HepG2 (cell line): ENCODE measurements around the gene GNB3. TPM values are rescaled to one million over a fixed set of nuclear protein-coding genes. Genes with fewer than 3 reads are reported as not detected.

Experiments
- ARHGAP35 ChIP-seq: sonication (generic); formaldehyde crosslinking; IDR thresholded peaks from 2 replicates; pipeline ENCODE4 v1.9.0; 2022; ENCODE audit warnings: mild to moderate bottlenecking, inconsistent platforms, moderate library complexity, missing genetic modification reagents, borderline replicate concordance
- ETV6 ChIP-seq: sonication (generic); formaldehyde crosslinking; conservative IDR thresholded peaks from 2 replicates; pipeline ENCODE4 v1.4.0; 2020; ENCODE audit warnings: missing genetic modification reagents
- GABPA ChIP-seq, 2 experiments: IDR thresholded peaks; 2 replicates each; pipeline ENCODE4 v1.6.1; 2011 to 2016; ENCODE audit warnings: low read depth in 2 of 2, low read length in 1 of 2, missing biosample characterization in 1 of 2, missing genetic modification characterization in 1 of 2
- NAIF1 ChIP-seq: sonication (generic); formaldehyde crosslinking; IDR thresholded peaks from 2 replicates; pipeline ENCODE4 v1.5.0; 2020; ENCODE audit warnings: mild to moderate bottlenecking, missing genetic modification reagents, borderline replicate concordance
- NR3C1 ChIP-seq: sonication (generic); formaldehyde crosslinking; IDR thresholded peaks from 2 replicates; pipeline ENCODE4 v1.4.0; 2020; ENCODE audit warnings: missing genetic modification reagents
- POLR2G ChIP-seq: fragments of 200-400 bp; formaldehyde crosslinking; IDR thresholded peaks from 2 replicates; pipeline ENCODE4 v1.6.1; 2018; ENCODE audit warnings: mild to moderate bottlenecking, low read depth, low read length, moderate library complexity
- RBFOX2 ChIP-seq: fragments of 200-400 bp; formaldehyde crosslinking; IDR thresholded peaks from 2 replicates; pipeline ENCODE4 v1.6.1; 2017; ENCODE audit warnings: low read depth, mild to moderate bottlenecking, low read length
- RXRA ChIP-seq: sonication (generic); formaldehyde crosslinking; IDR thresholded peaks from 2 replicates; pipeline ENCODE4 v1.5.1; 2020; ENCODE audit warnings: missing genetic modification reagents
- SCMH1 ChIP-seq: sonication (generic); formaldehyde crosslinking; IDR thresholded peaks from 2 replicates; pipeline ENCODE4 v1.9.0; 2021; ENCODE audit warnings: missing genetic modification reagents, mild to moderate bottlenecking, borderline replicate concordance
- SMAD3 ChIP-seq: sonication (generic); formaldehyde crosslinking; IDR thresholded peaks from 2 replicates; pipeline ENCODE4 v1.4.0; 2020; ENCODE audit warnings: missing genetic modification reagents
- SOX5 ChIP-seq: IDR thresholded peaks from 2 replicates; pipeline ENCODE4 v1.6.1; 2016; ENCODE audit warnings: borderline replicate concordance
- SYNCRIP ChIP-seq: fragments of 200-400 bp; formaldehyde crosslinking; IDR thresholded peaks from 2 replicates; pipeline ENCODE4 v1.6.1; 2018; ENCODE audit warnings: mild to moderate bottlenecking, low read depth, low read length; ENCODE audit not compliant: insufficient read depth
- ZNF124 ChIP-seq: sonication (generic); formaldehyde crosslinking; IDR thresholded peaks from 2 replicates; pipeline ENCODE4 v1.4.0; 2020; ENCODE audit warnings: missing genetic modification reagents
- ZNF232 ChIP-seq: sonication (generic); formaldehyde crosslinking; IDR thresholded peaks from 2 replicates; pipeline ENCODE4 v1.4.0; 2020; ENCODE audit warnings: missing genetic modification reagents, borderline replicate concordance
- ZNF264 ChIP-seq: sonication (generic); formaldehyde crosslinking; IDR thresholded peaks from 2 replicates; pipeline ENCODE4 v1.4.0; 2020; ENCODE audit warnings: missing genetic modification reagents
- ZNF556 ChIP-seq: sonication (generic); formaldehyde crosslinking; IDR thresholded peaks from 2 replicates; pipeline ENCODE4 v1.4.0; 2020; ENCODE audit warnings: mild to moderate bottlenecking, missing genetic modification reagents, borderline replicate concordance
- ZNF883 ChIP-seq: sonication (generic); formaldehyde crosslinking; IDR thresholded peaks from 2 replicates; pipeline ENCODE4 v1.5.1; 2020; ENCODE audit warnings: mild to moderate bottlenecking, missing genetic modification reagents; ENCODE audit errors: not compliant biosample characterization
- ZNF891 ChIP-seq: sonication (generic); formaldehyde crosslinking; IDR thresholded peaks from 2 replicates; pipeline ENCODE4 v1.5.0; 2020; ENCODE audit warnings: mild to moderate bottlenecking, missing genetic modification reagents
- polyA plus RNA-seq, 8 experiments: library from polyadenylated mRNA; depleted of rRNA in 3 of 8; stranded (reverse) in 7 of 8; unstranded in 1 of 8; fragments of >200 nt; fragmentation: Illumina TruSeq in 4 of 8; extraction: Trizol in 4 of 8; gene quantifications; 2 replicates each; pipeline versions ENCODE4 v1.2.1 to v1.2.3, GENCODE V29; 2011 to 2016; ENCODE audit warnings: low read depth in 4 of 8, missing spikeins in 1 of 8, mixed read lengths in 1 of 8; ENCODE audit not compliant: insufficient read depth in 1 of 8
- total RNA-seq, 5 experiments: library from RNA; depleted of rRNA; stranded (reverse); fragments of >200 nt; fragmentation: Illumina TruSeq; extraction: Trizol; gene quantifications; 2 replicates each; pipeline ENCODE4 v1.2.3, GENCODE V29; 2016; ENCODE audit warnings: low read depth in 1 of 5
- TF ChIP-seq, protein P1 (sequence below): sonication (generic); formaldehyde crosslinking; IDR thresholded peaks from 2 replicates; pipeline ENCODE4 v1.4.0; 2020; ENCODE audit warnings: missing genetic modification reagents, borderline replicate concordance
- TF ChIP-seq, protein P2 (sequence below): sonication (generic); formaldehyde crosslinking; IDR thresholded peaks from 2 replicates; pipeline ENCODE4 v1.5.1; 2020; ENCODE audit warnings: mild to moderate bottlenecking, missing genetic modification reagents, moderate library complexity

Gene GNB3
- total and polyA plus RNA-seq, 2 of the 13 experiments (the other 11 are each of a cell fraction or from before 2014, with no cell fraction given) = 1.3 to 3.6 TPM

DNA sequence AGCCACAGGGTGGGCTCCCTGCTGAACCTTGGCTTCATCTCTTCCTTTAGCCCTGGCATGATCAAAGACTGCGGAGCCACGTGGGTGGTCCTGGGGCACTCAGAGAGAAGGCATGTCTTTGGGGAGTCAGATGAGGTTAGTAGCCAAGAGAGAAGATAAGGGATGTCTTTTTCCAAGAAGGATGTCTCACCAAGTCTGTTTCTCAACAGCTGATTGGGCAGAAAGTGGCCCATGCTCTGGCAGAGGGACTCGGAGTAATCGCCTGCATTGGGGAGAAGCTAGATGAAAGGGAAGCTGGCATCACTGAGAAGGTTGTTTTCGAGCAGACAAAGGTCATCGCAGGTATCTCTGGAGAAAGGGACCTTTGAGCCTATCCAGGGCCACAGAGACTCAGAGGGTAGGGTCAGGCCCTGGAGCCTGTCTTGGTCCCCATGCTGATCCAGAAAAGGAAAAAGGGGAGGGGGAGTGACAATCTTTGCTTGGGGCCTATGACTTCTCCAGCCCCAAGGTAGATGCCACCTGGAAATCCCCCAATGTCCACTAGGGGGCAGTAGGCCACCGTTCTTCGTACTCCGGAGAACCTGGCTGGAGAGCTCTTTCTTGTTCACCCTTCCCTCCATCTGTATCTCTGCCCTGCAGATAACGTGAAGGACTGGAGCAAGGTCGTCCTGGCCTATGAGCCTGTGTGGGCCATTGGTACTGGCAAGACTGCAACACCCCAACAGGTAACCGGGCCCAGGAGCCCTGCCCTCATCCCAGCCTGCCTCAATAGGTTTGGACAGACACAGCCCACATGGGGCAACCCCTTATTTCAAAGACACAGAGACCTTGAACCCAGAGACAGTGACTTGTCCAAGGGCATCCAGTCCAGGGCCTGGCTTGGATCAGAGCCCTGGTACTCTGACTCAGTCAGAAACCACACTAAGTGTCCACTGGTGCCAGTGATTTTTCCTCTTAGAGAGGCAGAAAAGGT is 28.6 kb downstream of the GNB3 start (continued):
- TF ChIP-seq, protein P1, sequence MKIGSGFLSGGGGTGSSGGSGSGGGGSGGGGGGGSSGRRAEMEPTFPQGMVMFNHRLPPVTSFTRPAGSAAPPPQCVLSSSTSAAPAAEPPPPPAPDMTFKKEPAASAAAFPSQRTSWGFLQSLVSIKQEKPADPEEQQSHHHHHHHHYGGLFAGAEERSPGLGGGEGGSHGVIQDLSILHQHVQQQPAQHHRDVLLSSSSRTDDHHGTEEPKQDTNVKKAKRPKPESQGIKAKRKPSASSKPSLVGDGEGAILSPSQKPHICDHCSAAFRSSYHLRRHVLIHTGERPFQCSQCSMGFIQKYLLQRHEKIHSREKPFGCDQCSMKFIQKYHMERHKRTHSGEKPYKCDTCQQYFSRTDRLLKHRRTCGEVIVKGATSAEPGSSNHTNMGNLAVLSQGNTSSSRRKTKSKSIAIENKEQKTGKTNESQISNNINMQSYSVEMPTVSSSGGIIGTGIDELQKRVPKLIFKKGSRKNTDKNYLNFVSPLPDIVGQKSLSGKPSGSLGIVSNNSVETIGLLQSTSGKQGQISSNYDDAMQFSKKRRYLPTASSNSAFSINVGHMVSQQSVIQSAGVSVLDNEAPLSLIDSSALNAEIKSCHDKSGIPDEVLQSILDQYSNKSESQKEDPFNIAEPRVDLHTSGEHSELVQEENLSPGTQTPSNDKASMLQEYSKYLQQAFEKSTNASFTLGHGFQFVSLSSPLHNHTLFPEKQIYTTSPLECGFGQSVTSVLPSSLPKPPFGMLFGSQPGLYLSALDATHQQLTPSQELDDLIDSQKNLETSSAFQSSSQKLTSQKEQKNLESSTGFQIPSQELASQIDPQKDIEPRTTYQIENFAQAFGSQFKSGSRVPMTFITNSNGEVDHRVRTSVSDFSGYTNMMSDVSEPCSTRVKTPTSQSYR = no peak
- TF ChIP-seq SCMH1 (CRISPR knock-in tag) = no peak
- TF ChIP-seq GABPA (IDR thresholded peaks at IDR 0.05; ENCODE audit: low read depth, low read length) = no peak
- no peak for TF ChIP-seq GABPA (CRISPR knock-in tag; IDR thresholded peaks at IDR 0.05; ENCODE audit: low read depth)
- no peak for TF ChIP-seq NR3C1 (CRISPR knock-in tag)
- TF ChIP-seq NAIF1 (CRISPR knock-in tag) = no peak
- TF ChIP-seq ZNF891 (CRISPR knock-in tag) = 0 out of 2 replicates have a peak, but pooled peaks have one; percentile 58
- no peak for TF ChIP-seq ZNF556 (CRISPR knock-in tag)
- TF ChIP-seq, protein P2, sequence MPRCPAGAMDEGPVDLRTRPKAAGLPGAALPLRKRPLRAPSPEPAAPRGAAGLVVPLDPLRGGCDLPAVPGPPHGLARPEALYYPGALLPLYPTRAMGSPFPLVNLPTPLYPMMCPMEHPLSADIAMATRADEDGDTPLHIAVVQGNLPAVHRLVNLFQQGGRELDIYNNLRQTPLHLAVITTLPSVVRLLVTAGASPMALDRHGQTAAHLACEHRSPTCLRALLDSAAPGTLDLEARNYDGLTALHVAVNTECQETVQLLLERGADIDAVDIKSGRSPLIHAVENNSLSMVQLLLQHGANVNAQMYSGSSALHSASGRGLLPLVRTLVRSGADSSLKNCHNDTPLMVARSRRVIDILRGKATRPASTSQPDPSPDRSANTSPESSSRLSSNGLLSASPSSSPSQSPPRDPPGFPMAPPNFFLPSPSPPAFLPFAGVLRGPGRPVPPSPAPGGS (CRISPR knock-in tag) = no peak
- no peak for TF ChIP-seq SOX5 (CRISPR knock-in tag)
- TF ChIP-seq ZNF264 (CRISPR knock-in tag) = no peak
- TF ChIP-seq ARHGAP35 (CRISPR knock-in tag) = no peak
- TF ChIP-seq RXRA (CRISPR knock-in tag) = 0 out of 2 replicates have a peak, but pooled peaks have one; percentile 5
- no peak for TF ChIP-seq SMAD3 (CRISPR knock-in tag)
- no peak for TF ChIP-seq SYNCRIP
- TF ChIP-seq ZNF232 (CRISPR knock-in tag) = no peak
- TF ChIP-seq POLR2G = no peak
- no peak for TF ChIP-seq ETV6
- TF ChIP-seq ZNF883 (CRISPR knock-in tag) = no peak
- TF ChIP-seq ZNF124 = no peak
- peak; percentile 57 for TF ChIP-seq RBFOX2
